Measurements from ENCODE around the gene MCAM. TPM values are rescaled to one million over a fixed set of nuclear protein-coding genes. Genes with fewer than 3 reads are reported as not detected.

MCAM gene
- total RNA-seq, 1 experiment from 2014 or later: 26.4 TPM

- no peak overlapping the region for H3K4me3 Mint-ChIP-seq
- DNase-seq (ENCODE audit: low spot score): no peak
- H3K27me3 Mint-ChIP-seq (ENCODE audit: low read depth): no peaks in the 10 kb centered on the region
- H3K9me3 Mint-ChIP-seq: no peaks in the 10 kb centered on the region
- ChIA-PET CTCF (interaction anchor here (0.6 to 2.1 kb wide), 16 partner anchors 15 to 268 kb away, joined by 3 to 9 read pairs (median 3); partner anchors contain the start of genes CBL, HINFP and NLRX1), POLR2A (no interaction called here)
- no peak overlapping the region; the same call in 1 of the 2 replicates for H3K27ac Mint-ChIP-seq
- no peaks in the 10 kb centered on the region for H3K4me1 Mint-ChIP-seq
- TF ChIP-seq ATF6 (CRISPR knock-in tag; IDR thresholded peaks at IDR 0.05): no peak
- TF ChIP-seq USF1 (CRISPR knock-in tag; IDR thresholded peaks at IDR 0.05): no peak
- no peak for TF ChIP-seq SMAD3 (CRISPR knock-in tag; IDR thresholded peaks at IDR 0.05; ENCODE audit: borderline replicate concordance)
- TF ChIP-seq CTCF (IDR thresholded peaks at IDR 0.05): 0 out of 2 replicates have a peak, but pooled peaks have one; percentile 15
- no peak for TF ChIP-seq ZMAT4 (CRISPR knock-in tag; IDR thresholded peaks at IDR 0.05)
- H3K36me3 Mint-ChIP-seq: peaks cover 46% of the 10 kb centered on the region
- ATAC-seq: peak; percentile 83
These were observed 32.4 kb downstream of the MCAM start for GRCh38 chr11:119284344-119285157.

GRCh38 chr11:119282495-119282894, 34.4 kb downstream of the MCAM start:
- ChIA-PET CTCF (interaction anchor here (0.9 to 2.1 kb wide), 9 partner anchors 12 to 113 kb away, joined by 3 to 8 read pairs (median 3); partner anchors contain the start of gene CBL), POLR2A (no interaction called here)
- Mint-ChIP-seq H3K27me3 (ENCODE audit: low read depth) (no peaks in the 10 kb centered on the region), H3K27ac (no peak overlapping the region), H3K9me3 (no peaks in the 10 kb centered on the region), H3K36me3 (peaks cover 37% of the 10 kb centered on the region), H3K4me1 (no peaks in the 10 kb centered on the region), H3K4me3 (no peak overlapping the region)
- ATAC-seq (no peak), DNase-seq (ENCODE audit: low spot score) (no peak)
- TF ChIP-seq JUN (CRISPR knock-in tag; IDR thresholded peaks at IDR 0.05) (no peak), TEAD4 (CRISPR knock-in tag; IDR thresholded peaks at IDR 0.05) (no peak), TP53 (CRISPR knock-in tag; IDR thresholded peaks at IDR 0.05) (no peak), MAX (CRISPR knock-in tag; IDR thresholded peaks at IDR 0.05) (no peak), USF1 (CRISPR knock-in tag; IDR thresholded peaks at IDR 0.05) (no peak), E2F1 (CRISPR knock-in tag; IDR thresholded peaks at IDR 0.05) (no peak), USF2 (CRISPR knock-in tag; IDR thresholded peaks at IDR 0.05) (no peak), ZNF416 (CRISPR knock-in tag; IDR thresholded peaks at IDR 0.05) (no peak), PRRX2 (CRISPR knock-in tag; IDR thresholded peaks at IDR 0.05) (no peak), E2F4 (CRISPR knock-in tag; IDR thresholded peaks at IDR 0.05; ENCODE audit: borderline replicate concordance, low read depth) (no peak), ZNF219 (CRISPR knock-in tag; IDR thresholded peaks at IDR 0.05; ENCODE audit: borderline replicate concordance) (no peak), NFATC4 (CRISPR knock-in tag; IDR thresholded peaks at IDR 0.05) (no peak), ZNF425 (CRISPR knock-in tag; conservative IDR thresholded peaks at IDR 0.05) (no peak), STAT6 (CRISPR knock-in tag; conservative IDR thresholded peaks at IDR 0.05; ENCODE audit: low read depth) (no peak)

Measured in WTC11 (cell line).